Ishikawa (cell line): Measurements from ENCODE around the gene TOMM40L.

Source experiments
- CEBPB ChIP-seq: IDR thresholded peaks from 2 replicates; pipeline ENCODE4 v1.6.1; 2012
- CREB1 ChIP-seq: IDR thresholded peaks from 2 replicates; pipeline ENCODE4 v1.6.1; 2012; ENCODE audit warnings: low read depth
- EGR1 ChIP-seq: IDR thresholded peaks from 2 replicates; pipeline ENCODE4 v1.6.1; 2012
- EP300 ChIP-seq: IDR thresholded peaks from 2 replicates; pipeline ENCODE4 v1.6.1; 2012; ENCODE audit warnings: borderline replicate concordance
- FOXM1 ChIP-seq: IDR thresholded peaks from 2 replicates; pipeline ENCODE4 v1.6.1; 2012; ENCODE audit warnings: low read depth, borderline replicate concordance
- MAX ChIP-seq: IDR thresholded peaks from 2 replicates; pipeline ENCODE4 v1.6.1; 2012
- RAD21 ChIP-seq: IDR thresholded peaks from 2 replicates; pipeline ENCODE4 v1.6.1; 2012; ENCODE audit warnings: low read depth
- TAF1 ChIP-seq: IDR thresholded peaks from 2 replicates; pipeline ENCODE4 v1.6.1; 2012; ENCODE audit warnings: low read depth, mild to moderate bottlenecking
- TCF12 ChIP-seq: IDR thresholded peaks from 2 replicates; pipeline ENCODE4 v1.6.1; 2012; ENCODE audit warnings: low read depth
- TEAD4 ChIP-seq: IDR thresholded peaks from 2 replicates; pipeline ENCODE4 v1.6.1; 2012
- YY1 ChIP-seq: IDR thresholded peaks from 2 replicates; pipeline ENCODE4 v1.6.1; 2012; ENCODE audit warnings: low read depth
- ZBTB7A ChIP-seq: IDR thresholded peaks from 2 replicates; pipeline ENCODE4 v1.6.1; 2012; ENCODE audit warnings: low read depth
- TF ChIP-seq, protein P1 (sequence below): IDR thresholded peaks from 2 replicates; pipeline ENCODE4 v1.6.1; 2012
- TF ChIP-seq, protein P2 (sequence below): IDR thresholded peaks from 2 replicates; pipeline ENCODE4 v1.6.1; 2012; ENCODE audit warnings: low read depth, mild to moderate bottlenecking

DNA sequence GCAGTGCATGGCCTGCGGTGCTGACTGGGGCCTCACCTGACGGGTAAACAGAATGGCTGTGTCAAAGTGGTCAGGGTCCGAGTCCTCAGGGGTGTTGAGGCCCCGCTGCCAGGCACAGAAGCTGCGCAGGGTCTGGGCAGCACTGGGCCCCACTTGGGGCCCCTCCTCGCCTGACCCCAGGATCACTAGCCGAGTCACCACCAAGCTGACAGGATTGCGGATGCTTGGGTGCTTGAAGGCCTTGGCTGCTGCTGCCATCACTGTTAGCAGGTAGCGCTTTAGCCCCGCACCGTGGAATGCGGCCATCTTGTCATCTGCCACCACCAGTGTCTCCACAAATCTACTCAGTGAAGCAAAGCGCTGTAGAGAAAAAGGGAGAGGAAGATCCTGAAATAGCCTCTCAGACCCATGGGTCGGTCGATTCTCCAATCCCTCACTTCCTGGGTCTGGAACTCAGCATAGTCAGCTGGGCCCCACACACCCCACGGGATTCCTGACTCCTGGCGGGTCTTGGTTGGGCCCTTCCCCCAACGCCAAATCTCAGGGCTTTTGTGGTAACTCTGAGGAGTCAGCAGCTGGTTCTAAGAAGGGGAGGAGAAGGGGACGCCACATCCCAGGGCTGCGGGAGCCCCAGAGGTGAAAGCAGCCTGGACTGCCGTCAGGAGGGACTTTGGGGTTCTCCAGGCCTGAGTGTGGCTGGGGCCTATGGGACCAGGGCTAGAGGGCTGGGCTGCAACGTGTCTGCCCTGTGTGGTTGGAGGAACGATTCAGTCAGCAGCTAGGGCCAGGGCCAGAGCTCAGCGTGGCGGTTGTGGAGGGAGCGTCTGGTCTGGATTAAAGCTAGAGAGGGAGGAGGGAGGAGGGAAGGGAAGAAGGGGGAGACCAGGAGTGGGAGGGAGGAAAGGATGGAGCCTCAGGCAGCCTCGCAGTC is 29.1 kb upstream of the TOMM40L start:
- TF ChIP-seq RAD21, result no peak
- no peak for TF ChIP-seq TAF1
- TF ChIP-seq MAX, result no peak
- TF ChIP-seq, protein P1, sequence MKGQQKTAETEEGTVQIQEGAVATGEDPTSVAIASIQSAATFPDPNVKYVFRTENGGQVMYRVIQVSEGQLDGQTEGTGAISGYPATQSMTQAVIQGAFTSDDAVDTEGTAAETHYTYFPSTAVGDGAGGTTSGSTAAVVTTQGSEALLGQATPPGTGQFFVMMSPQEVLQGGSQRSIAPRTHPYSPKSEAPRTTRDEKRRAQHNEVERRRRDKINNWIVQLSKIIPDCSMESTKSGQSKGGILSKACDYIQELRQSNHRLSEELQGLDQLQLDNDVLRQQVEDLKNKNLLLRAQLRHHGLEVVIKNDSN, result no peak
- no peak for TF ChIP-seq CEBPB
- TF ChIP-seq, protein P2, sequence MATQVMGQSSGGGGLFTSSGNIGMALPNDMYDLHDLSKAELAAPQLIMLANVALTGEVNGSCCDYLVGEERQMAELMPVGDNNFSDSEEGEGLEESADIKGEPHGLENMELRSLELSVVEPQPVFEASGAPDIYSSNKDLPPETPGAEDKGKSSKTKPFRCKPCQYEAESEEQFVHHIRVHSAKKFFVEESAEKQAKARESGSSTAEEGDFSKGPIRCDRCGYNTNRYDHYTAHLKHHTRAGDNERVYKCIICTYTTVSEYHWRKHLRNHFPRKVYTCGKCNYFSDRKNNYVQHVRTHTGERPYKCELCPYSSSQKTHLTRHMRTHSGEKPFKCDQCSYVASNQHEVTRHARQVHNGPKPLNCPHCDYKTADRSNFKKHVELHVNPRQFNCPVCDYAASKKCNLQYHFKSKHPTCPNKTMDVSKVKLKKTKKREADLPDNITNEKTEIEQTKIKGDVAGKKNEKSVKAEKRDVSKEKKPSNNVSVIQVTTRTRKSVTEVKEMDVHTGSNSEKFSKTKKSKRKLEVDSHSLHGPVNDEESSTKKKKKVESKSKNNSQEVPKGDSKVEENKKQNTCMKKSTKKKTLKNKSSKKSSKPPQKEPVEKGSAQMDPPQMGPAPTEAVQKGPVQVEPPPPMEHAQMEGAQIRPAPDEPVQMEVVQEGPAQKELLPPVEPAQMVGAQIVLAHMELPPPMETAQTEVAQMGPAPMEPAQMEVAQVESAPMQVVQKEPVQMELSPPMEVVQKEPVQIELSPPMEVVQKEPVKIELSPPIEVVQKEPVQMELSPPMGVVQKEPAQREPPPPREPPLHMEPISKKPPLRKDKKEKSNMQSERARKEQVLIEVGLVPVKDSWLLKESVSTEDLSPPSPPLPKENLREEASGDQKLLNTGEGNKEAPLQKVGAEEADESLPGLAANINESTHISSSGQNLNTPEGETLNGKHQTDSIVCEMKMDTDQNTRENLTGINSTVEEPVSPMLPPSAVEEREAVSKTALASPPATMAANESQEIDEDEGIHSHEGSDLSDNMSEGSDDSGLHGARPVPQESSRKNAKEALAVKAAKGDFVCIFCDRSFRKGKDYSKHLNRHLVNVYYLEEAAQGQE, result no peak
- TF ChIP-seq YY1, result no peak
- TF ChIP-seq TCF12, result no peak
- no peak for TF ChIP-seq TEAD4
- no peak for TF ChIP-seq EGR1
- no peak for TF ChIP-seq EP300
- no peak for TF ChIP-seq ZBTB7A
- TF ChIP-seq FOXM1, result no peak
- TF ChIP-seq CREB1, result no peak
